ENCODE results near the gene NFIX. TPM values are rescaled to one million over a fixed set of nuclear protein-coding genes. Genes with fewer than 3 reads are reported as not detected.

NFIX gene
- total and polyA plus RNA-seq, 2 of the 13 experiments (the other 11 are each of a cell fraction or from before 2014, with no cell fraction given), result 3.4 to 5.4 TPM

GRCh38 chr19:13116282-13117175 is 121.3 kb downstream of the NFIX start, which contains the start of gene TRMT1 (continued):
- no peak for TF ChIP-seq AFF4 (CRISPR knock-in tag; IDR thresholded peaks at IDR 0.05)
- TF ChIP-seq TRIM24 (CRISPR knock-in tag; IDR thresholded peaks at IDR 0.05), result no peak
- TF ChIP-seq ZNF577 (CRISPR knock-in tag; IDR thresholded peaks at IDR 0.05; ENCODE audit: borderline replicate concordance, low read depth), result no peak
- TF ChIP-seq ZNF616 (CRISPR knock-in tag; IDR thresholded peaks at IDR 0.05; ENCODE audit: low read depth), result no peak
- TF ChIP-seq, protein P1, sequence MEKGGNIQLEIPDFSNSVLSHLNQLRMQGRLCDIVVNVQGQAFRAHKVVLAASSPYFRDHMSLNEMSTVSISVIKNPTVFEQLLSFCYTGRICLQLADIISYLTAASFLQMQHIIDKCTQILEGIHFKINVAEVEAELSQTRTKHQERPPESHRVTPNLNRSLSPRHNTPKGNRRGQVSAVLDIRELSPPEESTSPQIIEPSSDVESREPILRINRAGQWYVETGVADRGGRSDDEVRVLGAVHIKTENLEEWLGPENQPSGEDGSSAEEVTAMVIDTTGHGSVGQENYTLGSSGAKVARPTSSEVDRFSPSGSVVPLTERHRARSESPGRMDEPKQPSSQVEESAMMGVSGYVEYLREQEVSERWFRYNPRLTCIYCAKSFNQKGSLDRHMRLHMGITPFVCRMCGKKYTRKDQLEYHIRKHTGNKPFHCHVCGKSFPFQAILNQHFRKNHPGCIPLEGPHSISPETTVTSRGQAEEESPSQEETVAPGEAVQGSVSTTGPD (CRISPR knock-in tag; IDR thresholded peaks at IDR 0.05), result no peak
- TF ChIP-seq, protein P2, sequence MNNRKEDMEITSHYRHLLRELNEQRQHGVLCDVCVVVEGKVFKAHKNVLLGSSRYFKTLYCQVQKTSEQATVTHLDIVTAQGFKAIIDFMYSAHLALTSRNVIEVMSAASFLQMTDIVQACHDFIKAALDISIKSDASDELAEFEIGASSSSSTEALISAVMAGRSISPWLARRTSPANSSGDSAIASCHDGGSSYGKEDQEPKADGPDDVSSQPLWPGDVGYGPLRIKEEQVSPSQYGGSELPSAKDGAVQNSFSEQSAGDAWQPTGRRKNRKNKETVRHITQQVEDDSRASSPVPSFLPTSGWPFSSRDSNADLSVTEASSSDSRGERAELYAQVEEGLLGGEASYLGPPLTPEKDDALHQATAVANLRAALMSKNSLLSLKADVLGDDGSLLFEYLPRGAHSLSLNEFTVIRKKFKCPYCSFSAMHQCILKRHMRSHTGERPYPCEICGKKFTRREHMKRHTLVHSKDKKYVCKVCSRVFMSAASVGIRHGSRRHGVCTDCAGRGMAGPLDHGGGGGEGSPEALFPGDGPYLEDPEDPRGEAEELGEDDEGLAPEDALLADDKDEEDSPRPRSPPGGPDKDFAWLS (CRISPR knock-in tag; IDR thresholded peaks at IDR 0.05; ENCODE audit: borderline replicate concordance), result no peak
- TF ChIP-seq ZBTB8A (CRISPR knock-in tag; IDR thresholded peaks at IDR 0.05; ENCODE audit: borderline replicate concordance, low read depth), result no peak
- TF ChIP-seq, protein P3, sequence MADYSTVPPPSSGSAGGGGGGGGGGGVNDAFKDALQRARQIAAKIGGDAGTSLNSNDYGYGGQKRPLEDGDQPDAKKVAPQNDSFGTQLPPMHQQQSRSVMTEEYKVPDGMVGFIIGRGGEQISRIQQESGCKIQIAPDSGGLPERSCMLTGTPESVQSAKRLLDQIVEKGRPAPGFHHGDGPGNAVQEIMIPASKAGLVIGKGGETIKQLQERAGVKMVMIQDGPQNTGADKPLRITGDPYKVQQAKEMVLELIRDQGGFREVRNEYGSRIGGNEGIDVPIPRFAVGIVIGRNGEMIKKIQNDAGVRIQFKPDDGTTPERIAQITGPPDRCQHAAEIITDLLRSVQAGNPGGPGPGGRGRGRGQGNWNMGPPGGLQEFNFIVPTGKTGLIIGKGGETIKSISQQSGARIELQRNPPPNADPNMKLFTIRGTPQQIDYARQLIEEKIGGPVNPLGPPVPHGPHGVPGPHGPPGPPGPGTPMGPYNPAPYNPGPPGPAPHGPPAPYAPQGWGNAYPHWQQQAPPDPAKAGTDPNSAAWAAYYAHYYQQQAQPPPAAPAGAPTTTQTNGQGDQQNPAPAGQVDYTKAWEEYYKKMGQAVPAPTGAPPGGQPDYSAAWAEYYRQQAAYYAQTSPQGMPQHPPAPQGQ (CRISPR knock-in tag; IDR thresholded peaks at IDR 0.05; ENCODE audit: borderline replicate concordance), result peak; percentile 48; the same call in 1 of the 2 replicates
- TF ChIP-seq, protein P4, sequence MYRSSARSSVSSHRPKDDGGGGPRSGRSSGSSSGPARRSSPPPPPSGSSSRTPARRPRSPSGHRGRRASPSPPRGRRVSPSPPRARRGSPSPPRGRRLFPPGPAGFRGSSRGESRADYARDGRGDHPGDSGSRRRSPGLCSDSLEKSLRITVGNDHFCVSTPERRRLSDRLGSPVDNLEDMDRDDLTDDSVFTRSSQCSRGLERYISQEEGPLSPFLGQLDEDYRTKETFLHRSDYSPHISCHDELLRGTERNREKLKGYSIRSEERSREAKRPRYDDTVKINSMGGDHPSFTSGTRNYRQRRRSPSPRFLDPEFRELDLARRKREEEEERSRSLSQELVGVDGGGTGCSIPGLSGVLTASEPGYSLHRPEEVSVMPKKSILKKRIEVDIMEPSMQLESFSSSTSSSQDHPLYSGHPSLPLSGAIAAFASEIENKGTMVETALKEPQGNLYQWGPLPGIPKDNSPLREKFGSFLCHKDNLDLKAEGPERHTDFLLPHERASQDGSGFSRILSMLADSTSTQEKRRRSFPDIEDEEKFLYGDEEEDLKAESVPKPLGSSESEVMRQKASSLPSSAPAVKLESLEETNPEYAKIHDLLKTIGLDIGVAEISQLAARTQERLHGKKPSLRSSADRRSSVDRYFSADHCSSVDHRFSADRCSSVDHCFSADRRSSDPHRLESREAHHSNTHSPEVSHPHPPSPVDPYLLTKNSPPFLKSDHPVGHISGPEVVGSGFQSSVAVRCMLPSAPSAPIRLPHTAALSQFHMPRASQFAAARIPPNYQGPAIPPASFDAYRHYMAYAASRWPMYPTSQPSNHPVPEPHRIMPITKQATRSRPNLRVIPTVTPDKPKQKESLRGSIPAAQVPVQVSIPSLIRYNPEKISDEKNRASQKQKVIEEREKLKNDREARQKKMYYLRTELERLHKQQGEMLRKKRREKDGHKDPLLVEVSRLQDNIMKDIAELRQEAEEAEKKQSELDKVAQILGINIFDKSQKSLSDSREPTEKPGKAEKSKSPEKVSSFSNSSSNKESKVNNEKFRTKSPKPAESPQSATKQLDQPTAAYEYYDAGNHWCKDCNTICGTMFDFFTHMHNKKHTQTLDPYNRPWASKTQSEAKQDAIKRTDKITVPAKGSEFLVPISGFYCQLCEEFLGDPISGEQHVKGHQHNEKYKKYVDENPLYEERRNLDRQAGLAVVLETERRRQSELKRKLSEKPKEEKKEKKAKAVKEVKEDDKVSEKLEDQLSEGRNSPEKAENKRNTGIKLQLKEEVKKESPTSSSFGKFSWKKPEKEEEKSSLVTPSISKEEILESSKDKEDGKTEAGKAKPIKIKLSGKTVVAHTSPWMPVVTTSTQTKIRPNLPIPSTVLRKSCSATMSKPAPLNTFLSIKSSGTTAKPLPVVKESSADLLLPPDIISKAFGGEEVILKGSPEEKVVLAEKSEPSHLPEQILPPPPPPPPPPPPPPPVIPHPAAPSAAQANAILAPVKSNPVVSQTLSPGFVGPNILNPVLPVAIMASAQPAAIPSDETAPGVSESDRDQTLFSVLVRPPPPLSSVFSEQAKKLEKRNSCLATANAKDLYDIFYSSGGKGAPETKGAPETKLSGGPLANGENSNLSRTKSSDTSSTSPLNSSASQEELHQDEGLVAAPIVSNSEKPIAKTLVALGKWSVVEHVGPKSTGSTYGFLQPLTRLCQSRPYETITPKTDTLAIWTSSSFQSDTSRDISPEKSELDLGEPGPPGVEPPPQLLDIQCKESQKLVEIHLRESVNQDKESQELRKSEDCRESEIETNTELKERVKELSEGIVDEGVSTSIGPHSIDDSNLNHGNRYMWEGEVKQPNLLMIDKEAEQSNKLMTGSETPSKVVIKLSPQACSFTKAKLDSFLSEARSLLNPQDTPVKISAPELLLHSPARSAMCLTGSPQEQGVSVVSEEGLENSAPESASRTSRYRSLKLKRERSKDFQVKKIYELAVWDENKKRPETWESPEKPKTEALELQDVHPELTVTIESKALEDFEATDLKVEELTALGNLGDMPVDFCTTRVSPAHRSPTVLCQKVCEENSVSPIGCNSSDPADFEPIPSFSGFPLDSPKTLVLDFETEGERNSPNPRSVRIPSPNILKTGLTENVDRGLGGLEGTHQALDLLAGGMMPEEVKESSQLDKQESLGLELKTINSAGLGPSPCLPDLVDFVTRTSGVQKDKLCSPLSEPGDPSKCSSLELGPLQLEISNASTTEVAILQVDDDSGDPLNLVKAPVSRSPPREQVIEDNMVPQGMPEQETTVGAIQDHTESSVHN (CRISPR knock-in tag; IDR thresholded peaks at IDR 0.05), result no peak
